Tibial nerve (tissue), 4 donors: ENCODE data around the gene CTNNA3. TPM values are rescaled to one million over a fixed set of nuclear protein-coding genes. Genes with fewer than 3 reads are reported as not detected.

Experiments
- DNase-seq, 2 donors: peaks; one replicate each; pipeline ENCODE4 v3.0.0-alpha.2; 2019; ENCODE audit warnings: low spot score in 2 of 2
- H3K27ac ChIP-seq, 4 donors: fragments of 200-600 bp; sonication (generic) in 3 of 4; one replicate each; pipeline ENCODE4 v1.5.1; 2017 to 2019; ENCODE audit warnings: mild to moderate bottlenecking in 1 of 4
- H3K27me3 ChIP-seq, 2 donors: fragments of 200-600 bp; sonication (generic) in 1 of 2; one replicate each; pipeline versions ENCODE4 v1.5.1 to v1.6.0; 2017 to 2019
- H3K36me3 ChIP-seq, 3 donors: fragments of 200-600 bp; sonication (generic); one replicate each; pipeline ENCODE4 v1.5.1; 2018 to 2019
- H3K4me1 ChIP-seq, 4 donors: fragments of 200-600 bp; sonication (generic) in 3 of 4; one replicate each; pipeline ENCODE4 v1.5.1; 2017 to 2019
- H3K4me3 ChIP-seq, 4 donors: fragments of 200-600 bp; sonication (generic) in 3 of 4; one replicate each; pipeline ENCODE4 v1.5.1; 2017 to 2019; ENCODE audit warnings: mild to moderate bottlenecking in 1 of 4, moderate library complexity in 1 of 4
- H3K9me3 ChIP-seq, 4 donors: fragments of 200-600 bp; sonication (generic) in 3 of 4; one replicate each; pipeline ENCODE4 v1.5.1; 2017 to 2019
- EP300 ChIP-seq, 2 donors: sonication (generic); formaldehyde crosslinking; IDR thresholded peaks; one replicate each; pipeline ENCODE4 v1.6.1; 2017; ENCODE audit warnings: antibody characterized with exemption in 2 of 2, mild to moderate bottlenecking in 1 of 2
- POLR2A ChIP-seq, 2 donors: fragments of 450-650 bp; IDR thresholded peaks; one replicate each; pipeline ENCODE4 v1.6.1; 2017; ENCODE audit warnings: antibody characterized with exemption in 2 of 2, mild to moderate bottlenecking in 2 of 2, moderate library complexity in 2 of 2
- WGBS, 2 donors: methylation state at CpG; one replicate each; pipeline ENCODE4 v1.1.5; 2018; 5-methylcytosine and 5-hydroxymethylcytosine counted together
- total RNA-seq, 4 donors: library from RNA; depleted of rRNA; stranded (reverse); fragments of >200 nt; gene quantifications; one replicate each; pipeline ENCODE4 v1.1.0, GENCODE V29; 2016
- TF ChIP-seq, protein P1 (sequence below), 5 experiments: fragments of 200-600 bp in 3 of 5; fragments of 450-650 bp in 2 of 5; sonication (generic) in 3 of 5; IDR thresholded peaks; one replicate each; pipeline ENCODE4 v1.5.1; 2016 to 2019; ENCODE audit warnings: antibody characterized with exemption in 5 of 5, mild to moderate bottlenecking in 3 of 5, moderate library complexity in 2 of 5

The CTNNA3 gene
- total RNA-seq, 4 donors from 2014 or later, result 15.9 to 36.1 (median 23.1) TPM

DNA sequence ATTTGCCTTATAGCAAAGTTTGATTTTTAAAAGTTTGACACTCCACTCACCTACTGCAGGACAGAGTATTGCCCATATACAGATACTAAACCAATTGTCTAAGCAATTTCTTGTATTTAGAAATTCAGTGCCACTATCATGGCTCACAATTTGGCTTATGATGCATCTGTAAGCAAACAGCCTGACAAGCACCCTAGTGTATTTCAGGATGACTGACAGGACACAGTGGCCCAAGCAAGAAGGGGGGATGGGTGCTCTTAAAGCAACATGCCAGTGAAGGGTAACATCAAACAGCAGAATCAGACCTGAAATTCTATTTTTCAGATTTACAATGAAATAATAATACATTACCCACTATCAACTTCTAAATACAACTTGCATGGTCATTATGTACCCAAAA lies 30.5 kb downstream of the CTNNA3 start:
- H3K27me3 ChIP-seq, result no peaks in the 10 kb centered on the region
- H3K4me3 ChIP-seq, result peak overlapping the region in 3 of 4 donors; percentile 1 to 40 (median 15)

DNA sequence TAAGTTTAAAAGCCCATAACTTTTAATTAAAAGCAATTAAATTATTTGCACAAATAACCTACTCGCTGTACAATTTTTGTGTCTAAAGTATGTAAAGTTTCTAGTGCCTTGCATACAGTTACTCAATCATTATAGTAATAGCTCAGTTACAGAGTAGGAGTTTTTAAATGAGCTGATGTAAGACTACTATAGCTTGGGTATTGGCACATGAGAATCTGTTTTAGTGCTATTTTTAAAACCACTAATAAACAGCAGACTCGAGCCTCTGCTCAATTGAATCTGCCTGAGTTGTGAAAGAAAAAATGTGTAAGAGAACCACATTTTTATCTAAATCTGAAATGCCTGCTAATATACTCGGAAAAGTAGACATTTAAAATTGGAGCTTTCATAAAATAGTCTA lies 31.1 kb downstream of the CTNNA3 start:
- WGBS, 2 donors, result 35% methylated on average over 3 of the region's 3 CpGs
- Histone ChIP-seq H3K4me1 (peaks cover 0 to 8% (median 0%) of the 10 kb centered on the region in 4 donors), H3K36me3 (no peaks in the 10 kb centered on the region), H3K4me3 (peak overlapping the region in 3 of 4 donors; percentile 1 to 40 (median 15)), H3K9me3 (no peaks in the 10 kb centered on the region), H3K27me3 (no peaks in the 10 kb centered on the region), H3K27ac (peak overlapping the region; percentile 52 to 92 (median 72))
- TF ChIP-seq POLR2A (IDR thresholded peaks at IDR 0.05) (no peak), EP300 (IDR thresholded peaks at IDR 0.05) (no peak)
- TF ChIP-seq, protein P1, sequence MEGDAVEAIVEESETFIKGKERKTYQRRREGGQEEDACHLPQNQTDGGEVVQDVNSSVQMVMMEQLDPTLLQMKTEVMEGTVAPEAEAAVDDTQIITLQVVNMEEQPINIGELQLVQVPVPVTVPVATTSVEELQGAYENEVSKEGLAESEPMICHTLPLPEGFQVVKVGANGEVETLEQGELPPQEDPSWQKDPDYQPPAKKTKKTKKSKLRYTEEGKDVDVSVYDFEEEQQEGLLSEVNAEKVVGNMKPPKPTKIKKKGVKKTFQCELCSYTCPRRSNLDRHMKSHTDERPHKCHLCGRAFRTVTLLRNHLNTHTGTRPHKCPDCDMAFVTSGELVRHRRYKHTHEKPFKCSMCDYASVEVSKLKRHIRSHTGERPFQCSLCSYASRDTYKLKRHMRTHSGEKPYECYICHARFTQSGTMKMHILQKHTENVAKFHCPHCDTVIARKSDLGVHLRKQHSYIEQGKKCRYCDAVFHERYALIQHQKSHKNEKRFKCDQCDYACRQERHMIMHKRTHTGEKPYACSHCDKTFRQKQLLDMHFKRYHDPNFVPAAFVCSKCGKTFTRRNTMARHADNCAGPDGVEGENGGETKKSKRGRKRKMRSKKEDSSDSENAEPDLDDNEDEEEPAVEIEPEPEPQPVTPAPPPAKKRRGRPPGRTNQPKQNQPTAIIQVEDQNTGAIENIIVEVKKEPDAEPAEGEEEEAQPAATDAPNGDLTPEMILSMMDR (IDR thresholded peaks at IDR 0.05), result no peak
- no peak for DNase-seq

More for the DNA sequence above, 30.5 kb downstream of the CTNNA3 start:
- Histone ChIP-seq H3K36me3 (no peaks in the 10 kb centered on the region), H3K4me1 (peaks cover 0 to 11% (median 0%) of the 10 kb centered on the region in 4 donors), H3K9me3 (no peaks in the 10 kb centered on the region), H3K27ac (peak overlapping the region; percentile 52 to 92 (median 72))
- DNase-seq, result no peak
- TF ChIP-seq, protein P1 (IDR thresholded peaks at IDR 0.05), result peak in 1 of 5 experiments; percentile 10
- peak in 1 of 2 donors; percentile 81 for TF ChIP-seq EP300 (IDR thresholded peaks at IDR 0.05)
- peak in 1 of 2 donors; percentile 28 for TF ChIP-seq POLR2A (IDR thresholded peaks at IDR 0.05)

DNA sequence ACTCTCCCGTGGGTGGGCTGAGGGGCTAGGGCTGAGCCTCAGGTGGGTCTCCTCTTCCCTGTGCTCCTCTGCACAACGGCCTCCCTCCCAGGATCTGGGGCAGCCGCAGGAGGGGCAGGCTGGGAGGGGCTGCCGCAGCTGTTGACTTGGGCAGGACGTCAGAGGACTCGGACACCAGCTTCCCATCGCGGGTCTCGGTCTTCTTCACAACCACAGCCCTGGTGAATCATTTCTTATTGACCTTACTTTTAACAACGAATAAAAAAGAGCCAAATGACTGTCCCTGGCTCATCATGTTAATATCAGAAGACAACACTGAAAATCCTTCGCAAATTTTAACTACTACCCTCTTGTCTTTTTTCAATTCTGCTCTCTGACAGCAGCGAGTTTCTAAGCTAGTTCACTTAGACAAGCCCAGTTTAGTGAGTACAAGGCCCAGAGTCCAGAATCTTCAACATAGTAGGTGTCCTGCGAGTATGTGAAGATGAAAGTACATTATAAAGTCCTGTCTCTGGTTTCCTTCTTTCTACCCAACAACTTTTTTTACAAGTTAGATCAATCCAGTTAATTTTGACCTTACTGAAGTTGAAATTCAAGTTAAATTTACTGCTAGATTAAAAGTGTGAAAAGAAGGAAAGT lies 32.4 kb downstream of the CTNNA3 start:
- Histone ChIP-seq H3K36me3 (no peaks in the 10 kb centered on the region), H3K27ac (peak overlapping the region; percentile 52 to 92 (median 72)), H3K27me3 (no peaks in the 10 kb centered on the region), H3K9me3 (no peaks in the 10 kb centered on the region), H3K4me1 (peaks cover 0 to 8% (median 0%) of the 10 kb centered on the region in 4 donors), H3K4me3 (peak overlapping the region in 3 of 4 donors; percentile 12 to 40 (median 31))
- no peak for DNase-seq
- 43 to 45% methylated on average over 13 of the region's 13 CpGs for WGBS, 2 donors
- peak in 1 of 2 donors; percentile 13 for TF ChIP-seq EP300 (IDR thresholded peaks at IDR 0.05)
- TF ChIP-seq, protein P1 (IDR thresholded peaks at IDR 0.05), result no peak

DNA sequence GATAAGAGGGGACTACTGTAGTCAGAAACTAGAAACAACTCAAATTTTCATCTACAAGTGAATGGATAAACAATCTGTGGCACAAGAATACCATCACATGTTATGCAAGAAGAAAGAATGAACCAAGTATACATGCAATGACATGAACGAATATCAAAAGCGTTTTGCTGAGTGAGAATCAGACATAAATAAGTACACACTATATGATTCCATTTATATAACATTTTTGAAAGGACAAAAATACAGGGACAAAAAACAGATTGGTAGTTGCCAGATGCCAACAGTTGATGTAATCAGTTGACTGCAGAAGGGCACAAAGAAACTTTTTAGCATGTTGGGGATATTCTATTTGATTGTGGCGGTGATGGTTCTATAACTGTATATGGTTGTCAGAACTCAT lies 33.6 kb downstream of the CTNNA3 start:
- Histone ChIP-seq H3K27me3 (no peaks in the 10 kb centered on the region), H3K27ac (peak overlapping the region; percentile 15 to 92 (median 67)), H3K36me3 (no peaks in the 10 kb centered on the region), H3K4me1 (peaks cover 0 to 8% (median 1%) of the 10 kb centered on the region in 4 donors), H3K4me3 (peak overlapping the region in 2 of 4 donors; percentile 5 to 8), H3K9me3 (no peaks in the 10 kb centered on the region)
- TF ChIP-seq, protein P1 (IDR thresholded peaks at IDR 0.05), result no peak
- TF ChIP-seq EP300 (IDR thresholded peaks at IDR 0.05) (no peak), POLR2A (IDR thresholded peaks at IDR 0.05) (no peak)
- no peak for DNase-seq
- 44 to 55% methylated on average over 3 of the region's 3 CpGs for WGBS, 2 donors

DNA sequence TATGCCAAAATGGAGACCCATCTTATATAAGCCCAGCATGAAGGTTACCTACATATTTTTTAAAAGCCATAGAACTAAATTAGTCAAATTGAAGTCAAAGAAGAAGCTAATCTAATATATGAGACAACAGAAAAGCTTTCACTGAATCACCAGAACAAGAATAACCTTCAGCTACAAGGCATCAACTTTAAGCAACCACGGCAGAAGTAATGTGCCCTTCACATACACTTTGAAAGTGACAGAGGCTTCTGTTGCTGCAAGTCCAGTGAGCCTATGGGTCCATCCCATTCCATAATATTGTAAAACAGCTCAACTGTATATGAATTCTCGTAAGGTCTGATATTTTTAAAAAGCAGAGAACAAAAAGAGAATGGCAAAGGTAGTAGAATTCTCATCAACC lies 36.5 kb downstream of the CTNNA3 start:
- no peaks in the 10 kb centered on the region for H3K27me3 ChIP-seq

More for the DNA sequence above, 36.5 kb downstream of the CTNNA3 start:
- WGBS, 2 donors, result 64 to 77% methylated on average over 2 of the region's 2 CpGs
- Histone ChIP-seq H3K9me3 (no peaks in the 10 kb centered on the region), H3K4me1 (peaks cover 0 to 3% (median 1%) of the 10 kb centered on the region in 4 donors), H3K36me3 (no peaks in the 10 kb centered on the region), H3K4me3 (no peak overlapping the region), H3K27ac (peak overlapping the region in 3 of 4 donors; percentile 20 to 47 (median 47))
- TF ChIP-seq POLR2A (IDR thresholded peaks at IDR 0.05) (no peak), EP300 (IDR thresholded peaks at IDR 0.05) (no peak)
- TF ChIP-seq, protein P1 (IDR thresholded peaks at IDR 0.05), result no peak
- no peak for DNase-seq
